ENCODE data around the gene FRS3.
"Not testable (repeated sequence)": the region's sequence is repeated elsewhere in the genome, so short reads cannot be mapped to it uniquely, and the experiment has no call there.

FRS3 gene, protein sequence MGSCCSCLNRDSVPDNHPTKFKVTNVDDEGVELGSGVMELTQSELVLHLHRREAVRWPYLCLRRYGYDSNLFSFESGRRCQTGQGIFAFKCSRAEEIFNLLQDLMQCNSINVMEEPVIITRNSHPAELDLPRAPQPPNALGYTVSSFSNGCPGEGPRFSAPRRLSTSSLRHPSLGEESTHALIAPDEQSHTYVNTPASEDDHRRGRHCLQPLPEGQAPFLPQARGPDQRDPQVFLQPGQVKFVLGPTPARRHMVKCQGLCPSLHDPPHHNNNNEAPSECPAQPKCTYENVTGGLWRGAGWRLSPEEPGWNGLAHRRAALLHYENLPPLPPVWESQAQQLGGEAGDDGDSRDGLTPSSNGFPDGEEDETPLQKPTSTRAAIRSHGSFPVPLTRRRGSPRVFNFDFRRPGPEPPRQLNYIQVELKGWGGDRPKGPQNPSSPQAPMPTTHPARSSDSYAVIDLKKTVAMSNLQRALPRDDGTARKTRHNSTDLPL

DNA sequence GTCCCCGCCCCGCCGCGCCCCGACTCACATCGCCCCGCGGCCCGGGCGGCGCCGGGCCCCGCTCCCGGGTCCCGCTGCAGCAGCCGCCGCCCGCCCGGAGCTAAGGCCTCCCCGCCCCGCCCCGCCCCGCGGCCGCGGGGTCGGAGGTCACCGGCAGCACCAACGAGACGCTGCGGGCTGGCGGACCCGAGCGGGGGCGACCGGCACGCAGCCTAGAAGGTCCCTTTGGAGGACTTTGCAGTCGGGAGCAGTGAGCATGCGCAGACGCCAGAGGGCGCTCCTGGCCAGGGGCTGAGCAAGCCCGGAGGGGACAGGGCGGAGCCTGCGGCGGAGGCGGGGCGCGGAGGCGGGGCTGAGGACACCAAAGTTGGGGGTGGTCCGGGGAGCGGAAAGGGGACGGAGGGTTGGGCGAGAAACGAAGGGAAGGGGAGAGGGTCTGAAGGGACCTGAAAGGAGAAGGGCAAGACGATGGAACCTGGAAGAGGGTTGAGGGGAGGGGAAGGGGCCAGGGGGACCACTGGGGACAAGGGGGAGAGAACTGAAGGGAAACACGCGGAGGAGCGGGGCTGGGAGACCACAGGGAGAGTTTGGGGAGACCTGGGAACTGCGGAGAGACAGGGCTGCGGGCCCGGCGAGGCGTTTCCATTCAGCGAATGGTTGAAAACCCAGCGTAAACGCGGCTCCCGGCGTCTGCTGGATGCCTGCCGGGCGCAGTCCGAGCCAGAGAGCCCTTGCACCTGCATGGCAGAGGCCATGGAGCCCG is at the start of gene FRS3:
FRS3 (minus strand) TSS at position 113 of the 763 bp plus-strand sequence. CDS start 2,913 bp downstream, outside the sequence.
- DNase-seq (ENCODE audit: low read depth): peak; percentile 98

DNA sequence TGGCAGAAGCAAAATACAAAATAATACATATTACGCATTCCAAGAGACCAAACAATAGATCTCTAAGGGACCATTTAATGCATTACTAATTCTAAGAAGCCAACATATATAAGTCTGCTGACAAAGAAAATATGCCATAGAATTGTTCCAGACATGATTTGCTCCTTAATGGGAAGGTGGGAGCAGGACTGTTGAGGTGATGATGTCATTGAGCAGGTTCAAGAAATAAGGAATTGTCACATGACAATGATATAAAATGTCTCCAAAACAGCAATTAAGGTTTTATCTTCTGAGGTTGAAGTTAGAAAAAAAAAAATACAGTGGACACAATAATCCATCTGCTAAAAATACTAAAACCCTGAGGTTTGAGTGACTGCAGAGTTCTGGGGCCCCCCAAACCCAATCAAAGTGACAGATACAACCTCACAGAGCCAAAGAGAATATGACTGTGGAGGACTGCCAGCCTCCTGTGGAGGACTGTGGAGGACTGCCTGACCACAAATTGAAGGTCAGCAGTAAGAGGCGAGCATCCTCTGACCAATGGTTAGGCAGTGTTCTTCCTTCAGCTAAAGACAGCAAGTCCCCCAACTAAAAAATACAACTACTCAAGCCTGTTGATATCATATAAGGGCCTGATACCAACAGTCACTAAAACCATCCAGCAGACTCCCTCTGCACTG is 46.8 kb upstream of the FRS3 start:
- no peak for DNase-seq (ENCODE audit: low read depth)

DNA sequence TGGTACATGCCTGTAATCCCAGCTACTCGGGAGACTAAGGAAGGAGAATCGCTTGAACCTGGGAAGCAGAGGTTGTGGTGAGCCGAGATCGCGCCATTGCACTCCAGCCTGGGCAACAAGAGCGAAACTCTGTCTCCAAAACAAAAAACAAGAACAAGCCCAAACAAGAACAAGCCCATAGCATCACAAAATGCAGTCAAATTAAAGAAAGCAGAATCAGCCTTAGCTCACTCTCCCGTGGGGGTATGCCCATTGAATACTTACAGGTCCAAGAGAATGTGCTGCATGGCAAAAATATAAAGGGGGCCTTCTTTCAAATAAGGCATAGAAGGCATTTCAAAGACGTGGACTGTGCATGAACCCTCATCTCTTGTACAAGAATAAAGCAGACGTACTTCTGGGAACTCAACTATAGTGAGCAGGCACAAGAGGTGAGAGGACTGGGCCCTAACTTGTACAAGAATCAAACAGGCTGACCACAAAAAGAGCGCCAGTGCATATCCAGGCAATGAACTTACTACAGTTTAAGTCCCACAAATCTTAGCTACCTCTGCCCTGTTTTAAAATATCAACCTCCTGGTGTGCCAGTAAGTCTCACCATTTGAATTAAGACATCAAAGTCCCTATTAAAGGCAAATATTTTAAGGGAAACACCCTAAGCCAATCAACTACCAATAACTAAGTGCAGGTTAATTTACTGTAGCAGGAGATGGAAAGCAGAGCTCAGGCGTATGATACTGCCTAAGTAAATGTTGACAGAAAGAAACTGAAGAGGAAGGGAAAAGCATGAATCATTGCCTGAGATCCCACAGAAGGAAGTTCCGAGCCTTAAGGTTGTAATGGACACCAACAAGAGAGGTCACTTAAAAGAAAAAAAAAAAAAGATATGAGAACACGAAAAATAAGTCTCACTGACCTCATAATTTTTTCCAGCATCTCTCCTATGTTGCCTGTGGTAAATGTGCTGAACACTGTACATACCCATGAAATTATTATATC is 45.2 kb upstream of the FRS3 start:
- no peak for DNase-seq (ENCODE audit: low read depth)

DNA sequence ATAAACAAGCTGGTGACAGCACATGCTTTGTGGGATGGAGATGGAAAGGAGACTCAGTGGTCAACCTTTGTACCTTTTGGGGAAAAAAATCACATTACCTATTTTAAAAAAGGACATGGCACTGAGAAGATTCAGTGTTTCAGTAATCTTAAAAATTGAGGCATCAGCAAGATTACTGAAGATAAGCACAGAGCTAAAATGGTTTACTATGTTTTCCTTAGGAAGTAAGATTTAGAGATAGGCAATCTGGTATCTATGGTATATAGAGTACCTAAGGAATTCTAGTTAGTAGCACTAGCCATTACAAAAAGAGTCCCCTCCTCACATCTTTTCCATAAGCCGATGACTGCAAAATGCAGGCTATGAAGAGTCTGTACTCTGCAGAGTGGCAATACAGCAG is 43.5 kb upstream of the FRS3 start:
- no peak for DNase-seq (ENCODE audit: low read depth)

DNA sequence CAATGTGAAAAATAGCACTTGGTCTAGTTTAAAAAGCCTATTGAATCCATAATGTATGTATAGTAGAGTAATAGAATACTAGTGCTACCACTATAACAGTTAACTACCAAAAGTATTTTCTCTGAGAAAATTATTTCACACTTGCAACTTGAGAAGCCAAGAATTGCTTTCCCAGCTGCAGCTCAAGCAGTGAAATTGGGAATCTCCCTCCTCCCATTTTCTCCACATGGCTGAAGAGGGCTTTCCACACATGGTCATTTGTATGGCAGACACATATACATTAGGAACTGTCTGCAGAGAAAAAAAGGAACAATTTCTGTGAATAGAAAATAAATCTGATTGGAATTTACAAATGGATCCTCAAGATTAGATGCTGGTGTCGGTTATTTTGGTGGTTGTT is 42.3 kb upstream of the FRS3 start:
- DNase-seq (ENCODE audit: low read depth): no peak

DNA sequence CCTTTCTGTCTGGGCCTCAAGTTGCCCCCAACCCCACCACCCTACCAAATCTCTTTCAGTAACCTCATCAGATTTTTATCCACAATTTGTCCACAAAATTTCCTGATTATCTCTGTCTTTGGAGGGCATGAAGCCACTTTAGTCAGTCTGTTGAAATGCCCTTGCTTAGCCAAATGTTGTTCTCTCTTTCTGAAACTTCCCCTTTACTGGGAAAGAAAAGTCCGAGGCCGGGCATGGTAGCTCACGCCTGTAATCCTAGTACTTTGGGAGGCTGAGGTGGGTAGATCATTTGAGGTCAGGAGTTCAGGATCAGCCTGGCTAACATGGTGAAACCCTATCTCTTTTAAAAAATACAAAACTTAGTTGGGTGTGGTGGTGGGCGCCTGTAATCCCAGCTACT is 41.6 kb upstream of the FRS3 start:
- DNase-seq (ENCODE audit: low read depth): no peak

DNA sequence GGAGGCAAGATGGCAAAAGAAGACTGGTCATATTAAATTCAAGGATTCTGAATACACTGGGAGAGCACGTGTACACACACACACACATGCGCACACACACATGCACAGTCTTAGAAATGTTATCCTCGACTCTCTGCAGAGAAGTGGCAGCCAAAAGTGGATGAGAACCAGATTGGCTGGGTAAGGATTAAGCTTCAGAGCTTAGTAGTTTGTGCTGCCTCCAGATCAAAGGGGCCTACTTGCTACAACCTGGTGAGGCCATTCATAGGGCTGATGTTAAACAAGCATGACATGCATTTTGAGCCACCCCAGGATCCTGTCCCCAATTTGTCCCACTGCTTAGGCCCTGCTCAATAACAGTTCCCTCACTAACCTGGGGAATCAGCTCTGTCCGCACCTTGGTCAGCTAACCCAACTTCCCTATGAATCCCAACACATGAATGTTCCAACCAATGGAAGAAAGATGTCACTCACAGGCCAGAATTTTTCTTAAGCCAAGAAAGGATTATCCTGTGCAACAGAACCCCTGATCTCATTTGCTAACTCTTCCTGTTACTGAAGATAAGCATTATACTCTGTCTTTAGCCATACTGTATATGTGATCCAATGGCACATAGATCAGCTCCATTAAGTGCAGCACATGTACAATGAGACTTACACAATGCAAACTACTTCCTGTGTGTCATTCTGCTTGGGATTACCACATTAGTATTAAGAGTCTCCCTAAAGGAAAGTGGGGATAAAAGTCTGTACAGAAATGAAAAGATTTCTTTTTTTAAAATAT is 38.8 kb upstream of the FRS3 start:
- no peak for DNase-seq (ENCODE audit: low read depth)

DNA sequence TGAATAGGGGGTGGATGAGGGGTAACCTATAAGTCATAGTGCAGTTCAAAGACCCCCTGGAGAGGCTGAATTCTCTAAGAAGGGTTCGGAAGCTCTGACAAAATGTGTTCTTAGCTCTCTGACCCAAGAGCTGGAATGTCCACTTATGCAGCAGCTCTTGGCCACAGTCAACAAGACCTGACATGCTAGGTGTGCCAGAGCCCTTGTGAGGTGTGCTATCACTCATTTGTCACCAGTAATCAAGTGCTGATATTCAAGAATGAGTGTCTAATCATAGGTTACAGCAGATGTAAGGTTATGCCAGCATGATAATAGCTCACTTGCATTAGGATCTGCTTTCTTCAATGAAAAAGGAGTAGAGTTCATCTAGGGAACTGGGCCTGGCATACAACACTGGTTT is 35.9 kb upstream of the FRS3 start:
- no peak for DNase-seq (ENCODE audit: low read depth)

DNA sequence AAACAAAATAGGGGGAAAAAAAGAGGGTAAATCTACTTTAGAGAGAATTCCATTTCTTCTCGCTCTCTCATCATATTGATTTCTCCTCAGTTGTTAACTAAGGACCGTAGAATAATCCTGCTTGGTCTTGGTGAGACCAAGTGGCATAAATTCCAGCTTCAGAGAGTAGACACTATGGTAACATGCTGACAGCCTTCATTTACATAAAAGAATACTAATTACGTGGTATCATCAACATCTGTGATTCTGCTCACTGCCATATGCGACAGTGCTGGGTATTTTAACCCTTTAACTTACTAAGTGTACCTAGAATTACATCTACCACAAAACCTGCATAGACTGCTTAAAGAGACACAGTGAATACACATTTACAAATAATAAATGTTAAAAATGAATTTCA is 34.9 kb upstream of the FRS3 start:
- DNase-seq (ENCODE audit: low read depth): no peak

DNA sequence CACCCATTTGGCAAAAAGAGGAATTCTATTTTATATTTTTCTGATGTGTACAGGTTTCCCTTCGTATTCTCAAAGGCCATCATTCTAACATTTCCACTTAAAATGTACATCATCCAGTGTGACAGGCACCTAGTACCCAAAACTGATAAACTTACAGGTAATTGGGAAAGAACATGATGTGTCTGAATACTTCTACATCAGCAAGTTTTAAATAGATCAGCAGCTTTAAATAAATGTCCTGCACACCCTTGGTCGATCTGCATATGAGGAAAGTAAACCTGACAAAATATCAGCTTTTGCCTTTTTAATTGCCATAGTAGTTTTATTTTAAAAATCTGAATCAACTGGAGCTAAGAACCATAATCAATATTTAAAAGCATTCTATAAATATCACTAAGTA is 34.3 kb upstream of the FRS3 start:
- no peak for DNase-seq (ENCODE audit: low read depth)

DNA sequence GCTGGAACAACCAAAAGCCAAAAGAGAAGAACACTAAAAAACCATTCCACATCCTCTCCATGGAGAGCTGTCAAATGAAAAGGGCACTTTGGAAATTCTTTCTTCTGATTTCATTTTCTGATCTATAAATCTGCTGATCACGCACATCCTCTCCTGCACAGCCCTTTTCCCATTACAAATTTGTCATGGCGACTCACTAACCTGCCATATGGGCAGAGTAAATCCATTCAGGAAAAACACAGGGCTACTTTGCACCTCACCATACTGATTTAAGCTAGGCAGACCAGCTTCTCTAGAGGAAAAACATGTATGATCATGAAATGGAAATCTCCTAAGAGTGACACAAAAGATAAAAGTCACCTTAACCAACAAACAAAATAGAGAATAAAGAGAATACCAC is 33.8 kb upstream of the FRS3 start:
- DNase-seq (ENCODE audit: low read depth): no peak

DNA sequence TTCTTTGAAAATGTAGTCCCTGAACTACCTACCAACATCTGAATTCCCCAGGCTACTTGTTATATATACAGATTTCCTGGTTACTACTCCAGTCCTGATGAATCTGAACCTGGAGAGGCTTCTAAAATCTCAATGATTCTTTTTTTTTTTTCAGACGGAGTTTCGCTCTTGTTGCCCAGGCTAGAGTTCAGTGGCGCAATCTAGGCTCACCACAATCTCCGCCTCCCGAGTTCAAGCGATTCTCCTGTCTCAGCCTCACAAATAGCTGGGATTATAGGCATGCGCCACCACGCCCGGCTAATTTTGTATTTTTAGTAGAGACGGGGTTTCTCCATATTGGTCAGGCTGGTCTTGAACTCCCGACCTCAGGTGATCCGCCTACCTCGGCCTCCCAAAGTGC is 32.2 kb upstream of the FRS3 start:
- DNase-seq (ENCODE audit: low read depth): not testable (repeated sequence)

DNA sequence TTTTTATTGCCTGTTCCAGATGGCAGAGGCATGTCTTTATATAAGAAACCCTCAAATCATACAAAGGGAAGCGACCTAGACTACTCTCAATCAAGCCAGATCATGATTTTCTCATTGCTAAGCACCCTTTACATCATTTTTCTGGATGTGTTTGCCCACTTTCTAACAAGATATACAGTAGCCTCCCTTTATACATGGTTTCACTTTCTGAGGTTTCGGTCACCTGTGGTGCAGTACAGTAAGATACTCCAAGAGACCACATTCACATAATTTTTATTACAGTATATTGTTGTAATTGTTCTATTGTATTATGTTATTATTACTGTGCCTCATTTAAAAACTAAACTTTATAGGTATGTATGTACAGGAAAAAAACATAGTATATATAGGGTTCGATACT is 31.4 kb upstream of the FRS3 start:
- DNase-seq (ENCODE audit: low read depth): no peak

DNA sequence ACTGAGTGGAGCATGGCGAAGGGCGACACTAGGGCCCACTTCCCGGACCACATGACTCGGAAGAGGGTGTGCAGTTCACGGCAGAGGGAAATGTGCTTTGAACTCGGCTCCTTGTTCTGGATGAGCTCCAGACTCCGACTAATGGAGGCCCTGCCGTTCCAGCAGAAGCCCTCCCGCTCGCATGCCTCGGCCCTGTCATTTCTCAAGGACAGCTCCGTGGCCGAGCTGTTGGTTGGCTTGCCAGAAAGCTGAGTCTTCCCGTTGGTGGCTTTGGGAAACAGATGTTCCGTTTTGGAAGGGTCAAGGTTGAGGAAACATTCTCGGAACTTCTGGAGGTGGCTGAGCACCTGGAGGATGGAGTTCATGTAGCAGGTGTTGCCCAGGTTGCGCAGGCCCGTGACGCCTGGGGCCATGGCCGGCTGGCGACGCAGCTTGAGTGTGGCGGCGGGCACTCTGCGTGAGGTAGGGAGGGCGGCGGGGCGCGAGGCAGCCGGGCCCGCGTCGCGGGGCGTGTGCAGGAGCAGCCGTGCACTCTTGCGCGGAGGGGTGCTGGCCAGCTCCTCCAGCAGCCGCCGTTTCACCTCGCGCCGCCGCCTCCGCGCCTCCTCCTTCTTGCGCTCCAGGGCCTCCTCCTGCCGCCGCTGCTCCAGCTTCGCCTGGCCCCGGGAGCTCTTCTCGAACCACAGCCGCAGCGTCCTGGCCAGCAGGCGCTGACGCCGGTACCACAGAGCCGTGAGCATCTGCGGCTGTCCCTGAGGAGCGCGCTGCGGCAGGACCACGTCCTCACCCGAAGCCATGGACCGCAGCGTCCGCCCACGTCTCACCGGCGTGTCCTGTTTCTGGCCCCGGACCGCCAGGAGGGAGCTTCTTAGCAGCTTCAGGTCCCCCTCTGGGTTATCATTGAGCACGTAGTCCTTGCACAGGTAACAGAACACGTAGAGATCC is 26.4 kb upstream of the FRS3 start:
- DNase-seq (ENCODE audit: low read depth): no peak

DNA sequence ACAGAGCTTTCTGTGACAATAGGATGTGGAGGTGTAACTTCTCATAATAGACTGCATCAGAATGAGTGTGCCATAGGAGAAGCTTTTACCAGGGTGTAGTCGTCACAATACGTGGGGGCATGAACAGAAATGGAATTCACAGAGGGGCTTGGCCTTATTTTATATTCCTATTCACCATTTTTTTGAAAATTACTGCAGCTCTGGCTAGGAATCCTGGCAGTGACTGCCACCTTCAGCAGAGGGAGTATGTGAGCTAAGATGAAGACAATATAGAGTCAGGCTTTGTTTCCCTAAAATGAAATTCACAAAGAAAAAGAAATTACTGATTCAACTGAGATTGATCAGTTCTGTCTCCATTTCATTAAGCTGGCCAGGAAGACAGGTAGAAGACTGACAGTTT is 21.7 kb upstream of the FRS3 start:
- DNase-seq (ENCODE audit: low read depth): no peak

DNA sequence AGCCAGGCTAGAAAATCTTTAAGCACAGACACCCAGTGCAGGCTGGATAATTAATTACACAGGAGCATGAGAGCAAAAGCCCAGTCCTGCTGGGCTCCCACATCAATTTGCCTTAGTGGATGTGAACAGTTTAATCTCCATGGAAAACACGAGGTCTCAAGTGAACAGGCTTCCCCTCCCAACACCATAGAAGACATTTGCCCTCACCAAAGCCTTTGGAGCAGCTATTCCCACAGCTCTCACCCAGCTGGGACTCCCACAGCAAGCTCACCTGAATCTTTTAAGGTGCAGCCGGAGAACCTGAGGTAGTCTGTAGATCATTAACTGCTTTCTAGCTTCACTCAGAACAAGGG is 19.8 kb upstream of the FRS3 start:
- DNase-seq (ENCODE audit: low read depth): no peak

DNA sequence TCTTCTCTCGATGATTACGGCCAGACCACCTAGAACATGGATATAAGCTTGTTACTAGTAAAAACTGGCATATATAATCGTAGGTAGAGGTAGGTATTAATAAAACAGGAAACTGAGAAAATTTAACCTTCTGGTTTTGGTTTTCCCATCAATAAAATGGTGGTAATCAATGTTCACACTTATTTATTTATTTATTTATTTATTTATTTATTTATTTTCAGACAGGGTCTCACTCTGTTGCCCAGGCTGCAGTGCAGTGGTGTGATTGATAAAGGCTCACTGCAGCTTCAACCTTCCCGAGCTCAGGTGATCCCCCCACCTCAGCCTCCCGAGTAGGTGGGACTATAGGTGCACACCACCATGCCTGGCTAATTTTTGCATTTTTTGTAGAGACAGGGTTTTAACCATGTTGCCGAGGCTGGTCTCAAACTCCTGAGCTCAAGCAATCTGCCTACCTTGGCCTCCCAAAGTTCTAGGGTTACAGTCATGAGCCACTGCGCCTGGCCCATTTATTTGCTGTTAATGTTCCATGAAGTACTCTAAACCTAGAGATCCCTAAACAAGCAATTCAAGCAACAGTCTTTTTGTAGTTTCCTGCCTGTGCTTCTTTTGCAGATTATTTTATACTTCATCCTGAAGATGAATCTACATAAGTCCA is 19.3 kb upstream of the FRS3 start:
- no peak for DNase-seq (ENCODE audit: low read depth)

DNA sequence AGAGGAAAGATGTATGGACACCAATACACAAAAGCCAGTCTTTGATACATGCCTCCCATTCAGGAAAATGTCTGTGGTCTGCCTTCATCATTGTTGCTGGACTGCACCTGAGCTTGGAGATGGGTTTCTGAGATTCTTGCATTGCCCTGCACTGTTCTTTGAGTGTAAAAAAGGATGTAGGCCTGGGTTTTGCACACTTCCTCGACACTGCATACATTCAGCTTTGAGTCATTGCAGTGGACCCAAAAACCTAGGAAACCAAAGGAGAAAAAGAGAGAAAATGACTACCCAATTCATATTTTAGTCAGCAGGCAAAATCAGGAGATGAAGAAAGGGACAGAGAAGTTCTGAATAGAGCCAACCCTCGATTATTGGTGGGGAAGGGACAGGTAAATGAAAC is 16.8 kb upstream of the FRS3 start:
- DNase-seq (ENCODE audit: low read depth): no peak

DNA sequence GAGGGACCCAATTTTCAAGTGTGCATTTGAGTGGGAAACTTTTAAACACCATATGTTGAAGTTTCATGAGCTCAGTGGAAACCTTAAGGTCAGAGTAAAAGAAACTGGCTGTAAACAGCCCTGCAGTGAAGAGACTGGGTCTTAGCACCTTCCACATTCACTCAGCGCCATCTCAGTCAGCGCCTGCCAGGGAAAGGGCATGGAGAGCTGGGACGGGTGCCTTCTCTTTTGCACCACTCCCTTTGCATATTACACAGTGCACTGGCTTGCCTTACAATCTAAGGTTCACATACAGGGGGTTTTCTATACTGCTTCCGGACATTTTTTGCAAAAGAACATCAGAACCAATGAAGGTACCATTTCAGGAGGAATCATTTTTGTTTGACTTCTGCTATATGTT is 12.3 kb upstream of the FRS3 start:
- DNase-seq (ENCODE audit: low read depth): no peak

Data from stimulated activated CD8-positive, alpha-beta memory T cell treated with anti-CD3 and anti-CD28 coated beads, Interleukin-12 subunit alpha, Interleukin-12 subunit beta, amount 100 ng/mL, for 4 hours (primary cell).